Stimulated activated effector memory CD8-positive, alpha-beta T cell treated with anti-CD3 and anti-CD28 coated beads, Interleukin-12 subunit alpha, Interleukin-12 subunit beta, amount 100 ng/mL, for 72 hours (primary cell): ENCODE data around the gene DCDC2C.

Source experiments
- ATAC-seq: fragments of 150-1000 bp; cut with Tn5 transposase; 2 replicates; pipeline ENCODE4 v1.10.0; 2021
- DNase-seq, 2 donors: peaks; one replicate each; pipeline ENCODE4 v3.0.0; 2021 to 2022; ENCODE audit warnings: low spot score in 2 of 2
- H3K27ac Mint-ChIP-seq: one replicate; pipeline ENCODE4 v1.8.0; 2022; ENCODE audit warnings: mild to moderate bottlenecking, mixed read lengths
- H3K36me3 Mint-ChIP-seq: one replicate; pipeline ENCODE4 v1.8.0; 2022; ENCODE audit warnings: mild to moderate bottlenecking, mixed read lengths
- H3K4me1 Mint-ChIP-seq: one replicate; pipeline ENCODE4 v1.8.0; 2022; ENCODE audit warnings: mixed read lengths
- H3K4me3 Mint-ChIP-seq: one replicate; pipeline ENCODE4 v1.8.0; 2022; ENCODE audit warnings: mild to moderate bottlenecking, mixed read lengths
- H3K9me3 Mint-ChIP-seq: one replicate; pipeline ENCODE4 v1.8.0; 2022; ENCODE audit warnings: mixed read lengths

Gene DCDC2C

GRCh38 chr2:3830796-3831195 lies 127.4 kb downstream of the DCDC2C start:
- no peak for DNase-seq
- no peak for ATAC-seq
- H3K9me3 Mint-ChIP-seq = peaks cover 2% of the 10 kb centered on the region
- H3K36me3 Mint-ChIP-seq = no peaks in the 10 kb centered on the region
- H3K27ac Mint-ChIP-seq = no peak overlapping the region
- H3K4me3 Mint-ChIP-seq = no peak overlapping the region
- H3K4me1 Mint-ChIP-seq = no peaks in the 10 kb centered on the region

DNA sequence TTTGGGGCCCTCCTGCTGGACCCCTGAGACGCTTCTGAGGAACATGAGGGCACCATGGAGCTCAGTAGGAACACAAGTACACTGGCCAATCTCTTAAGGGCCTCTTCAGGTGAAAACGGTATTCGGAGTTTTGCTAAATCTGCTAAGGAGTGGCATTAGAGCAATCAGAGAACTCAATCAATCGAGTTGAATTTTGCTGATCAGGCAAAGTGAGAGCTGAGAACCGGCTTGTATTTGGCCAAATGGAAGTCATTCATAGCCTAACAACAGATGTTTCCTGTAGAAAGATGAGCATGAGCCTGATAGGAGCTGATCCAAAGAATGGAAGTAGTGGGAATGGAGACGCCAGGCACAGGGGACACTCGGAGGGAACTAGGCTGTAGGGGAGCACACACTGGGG lies 133.7 kb downstream of the DCDC2C start:
- Mint-ChIP-seq H3K36me3 (no peaks in the 10 kb centered on the region), H3K4me3 (no peak overlapping the region), H3K27ac (no peak overlapping the region), H3K9me3 (peaks cover 11% of the 10 kb centered on the region), H3K4me1 (no peaks in the 10 kb centered on the region)
- DNase-seq = no peak
- ATAC-seq = no peak

DNA sequence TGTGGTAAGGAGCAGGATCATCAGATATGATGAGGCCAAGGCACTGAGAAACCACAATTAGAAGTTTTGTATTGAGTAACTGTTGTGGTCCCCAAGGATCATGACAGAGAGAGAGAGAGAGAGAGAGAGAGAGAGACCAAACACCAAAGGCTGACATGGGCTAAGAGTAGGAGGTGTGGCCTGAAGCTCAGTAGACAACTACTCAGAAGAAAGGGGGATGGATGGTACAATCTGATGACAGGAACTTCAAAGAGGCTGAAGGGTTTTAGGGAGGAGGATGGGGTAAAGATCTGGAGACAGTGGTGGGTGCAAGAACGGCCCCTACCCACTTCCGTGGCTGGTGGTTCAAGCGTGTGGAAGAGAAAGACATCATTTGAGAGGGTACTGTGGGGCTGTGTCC lies 135.0 kb downstream of the DCDC2C start:
- ATAC-seq (no peak), DNase-seq (no peak)
- H3K27ac Mint-ChIP-seq = no peak overlapping the region
- no peaks in the 10 kb centered on the region for H3K4me1 Mint-ChIP-seq
- H3K36me3 Mint-ChIP-seq = no peaks in the 10 kb centered on the region
- peaks cover 13% of the 10 kb centered on the region for H3K9me3 Mint-ChIP-seq
- H3K4me3 Mint-ChIP-seq = no peak overlapping the region

DNA sequence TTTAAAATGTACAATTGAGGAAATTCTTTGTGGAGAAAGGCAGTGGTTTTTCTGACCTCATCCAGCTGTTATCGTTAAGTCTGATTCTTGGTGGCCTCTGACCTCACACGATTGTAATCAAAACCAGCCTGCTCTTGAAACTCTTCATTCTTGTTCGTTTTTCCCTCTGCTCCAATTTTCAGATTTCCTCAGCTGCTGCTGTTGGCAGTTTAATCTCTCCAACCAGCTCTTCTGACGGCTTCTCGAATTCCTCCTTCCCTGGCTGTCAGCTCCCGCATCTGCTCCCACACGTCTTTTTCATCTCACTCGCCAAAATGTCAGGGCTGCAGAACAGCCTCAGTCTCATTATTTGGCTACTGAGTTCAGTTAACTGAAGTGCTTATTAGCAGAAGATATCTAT lies 136.1 kb downstream of the DCDC2C start:
- Mint-ChIP-seq H3K4me3 (no peak overlapping the region), H3K4me1 (no peaks in the 10 kb centered on the region), H3K27ac (no peak overlapping the region), H3K9me3 (peaks cover 13% of the 10 kb centered on the region), H3K36me3 (no peaks in the 10 kb centered on the region)
- DNase-seq (no peak), ATAC-seq (no peak)

GRCh38 chr2:3840611-3841155 lies 137.3 kb downstream of the DCDC2C start:
- Mint-ChIP-seq H3K4me1 (no peaks in the 10 kb centered on the region), H3K27ac (no peak overlapping the region), H3K9me3 (peaks cover 13% of the 10 kb centered on the region), H3K4me3 (no peak overlapping the region), H3K36me3 (no peaks in the 10 kb centered on the region)
- ATAC-seq = no peak
- DNase-seq = no peak

DNA sequence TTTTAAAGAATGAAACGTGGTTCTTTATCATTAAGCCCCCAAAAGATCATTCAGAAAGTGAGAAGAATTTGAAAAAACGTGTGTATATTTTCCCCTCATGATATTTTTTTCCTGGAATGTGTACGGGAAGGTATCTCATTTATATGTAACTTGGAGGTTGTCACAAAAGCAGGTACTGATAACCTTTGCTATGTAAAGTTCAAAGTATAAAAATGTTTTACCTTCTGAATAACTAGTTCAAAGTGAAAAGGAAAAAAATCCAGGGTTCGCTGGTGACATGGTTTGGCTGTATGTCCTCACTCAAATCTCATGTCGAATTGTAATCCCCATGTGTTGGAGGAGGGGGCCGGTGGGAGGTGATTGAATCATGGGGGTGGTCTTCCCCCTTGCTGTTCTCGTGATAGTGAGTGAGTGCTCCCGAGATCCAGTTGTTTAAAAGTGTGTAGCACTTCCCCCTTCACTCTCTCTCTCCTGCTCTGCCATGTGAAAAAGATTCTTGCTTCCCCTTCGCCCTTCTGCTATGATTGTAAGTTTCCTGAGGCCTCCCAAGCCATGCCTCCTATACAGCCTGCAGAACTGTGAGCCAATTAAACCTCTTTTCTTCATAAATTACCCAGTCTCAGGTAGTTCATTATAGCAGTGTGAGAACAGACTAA lies 144.2 kb downstream of the DCDC2C start:
- DNase-seq (no peak), ATAC-seq (no peak)
- no peaks in the 10 kb centered on the region for H3K36me3 Mint-ChIP-seq
- no peaks in the 10 kb centered on the region for H3K4me1 Mint-ChIP-seq
- peaks cover 10% of the 10 kb centered on the region for H3K9me3 Mint-ChIP-seq
- H3K4me3 Mint-ChIP-seq = no peak overlapping the region
- no peak overlapping the region for H3K27ac Mint-ChIP-seq

DNA sequence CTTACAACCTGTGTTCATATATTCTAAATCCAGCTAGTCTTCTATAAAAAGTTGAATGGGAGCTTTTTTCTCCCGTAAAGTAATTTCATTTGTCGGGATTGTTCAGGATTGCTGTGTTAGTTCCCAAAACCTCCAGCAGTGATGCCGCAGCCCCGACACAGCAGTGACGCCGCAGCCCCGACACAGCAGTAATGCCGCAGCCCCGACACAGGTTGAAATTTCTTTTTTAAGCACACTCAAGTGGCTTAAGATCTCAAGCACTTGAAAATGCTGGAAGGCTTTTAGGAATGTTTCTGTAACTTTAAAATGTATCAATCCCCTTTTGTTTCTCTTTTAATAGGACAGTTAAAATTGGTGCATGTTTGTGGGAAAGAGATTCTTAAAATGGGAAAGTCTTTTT lies 145.4 kb downstream of the DCDC2C start:
- H3K4me3 Mint-ChIP-seq = no peak overlapping the region
- DNase-seq (no peak), ATAC-seq (no peak)
- H3K36me3 Mint-ChIP-seq = no peaks in the 10 kb centered on the region
- no peaks in the 10 kb centered on the region for H3K4me1 Mint-ChIP-seq
- no peak overlapping the region for H3K27ac Mint-ChIP-seq
- H3K9me3 Mint-ChIP-seq = peaks cover 10% of the 10 kb centered on the region

DNA sequence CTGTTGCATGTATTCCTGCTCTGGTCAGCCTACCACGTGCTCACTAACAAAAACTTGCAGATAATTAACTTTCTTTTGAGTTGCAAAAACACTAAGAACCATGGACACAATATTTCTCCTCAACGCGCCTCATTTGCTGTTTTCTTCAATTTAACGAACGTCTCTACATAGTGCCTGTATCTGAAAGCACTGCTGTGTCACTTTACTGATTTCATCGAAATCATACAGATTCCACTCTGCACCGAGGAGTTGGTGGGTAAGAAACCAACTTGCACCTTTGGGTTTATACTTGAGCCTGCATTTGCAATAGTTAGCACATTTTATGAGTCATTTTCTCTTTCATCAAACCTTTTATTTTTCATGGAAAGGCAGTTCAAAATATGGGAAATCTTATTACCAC lies 145.8 kb downstream of the DCDC2C start:
- H3K9me3 Mint-ChIP-seq = peaks cover 10% of the 10 kb centered on the region
- ATAC-seq (no peak), DNase-seq (no peak)
- H3K4me1 Mint-ChIP-seq = no peaks in the 10 kb centered on the region
- no peak overlapping the region for H3K27ac Mint-ChIP-seq
- H3K36me3 Mint-ChIP-seq = no peaks in the 10 kb centered on the region
- H3K4me3 Mint-ChIP-seq = no peak overlapping the region

DNA sequence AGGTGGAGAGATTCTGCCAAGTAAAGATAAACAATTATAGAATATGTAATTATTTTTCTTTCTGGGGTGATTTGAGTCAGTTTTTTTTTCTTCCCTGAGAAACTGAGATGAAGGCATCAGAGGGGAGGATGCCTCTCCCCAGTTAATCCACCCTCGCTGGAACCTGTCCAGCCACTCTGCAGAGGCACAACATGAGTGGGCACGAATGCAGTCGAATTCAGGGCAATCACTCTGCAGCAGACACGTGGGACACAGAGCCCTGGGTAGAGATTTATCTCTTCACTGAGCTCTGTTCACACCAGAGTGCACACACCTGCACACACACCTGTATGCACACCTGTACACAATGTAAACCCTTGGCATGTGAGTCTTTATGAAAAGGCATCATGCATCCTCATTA lies 154.2 kb downstream of the DCDC2C start:
- H3K9me3 Mint-ChIP-seq = peaks cover 6% of the 10 kb centered on the region
- no peak overlapping the region for H3K4me3 Mint-ChIP-seq
- no peak for ATAC-seq
- H3K27ac Mint-ChIP-seq = no peak overlapping the region
- no peaks in the 10 kb centered on the region for H3K36me3 Mint-ChIP-seq
- no peak for DNase-seq
- H3K4me1 Mint-ChIP-seq = no peaks in the 10 kb centered on the region

- Mint-ChIP-seq H3K4me3 (no peak overlapping the region), H3K9me3 (no peaks in the 10 kb centered on the region), H3K27ac (no peak overlapping the region), H3K4me1 (no peaks in the 10 kb centered on the region), H3K36me3 (no peaks in the 10 kb centered on the region)
- ATAC-seq (no peak), DNase-seq (no peak)
Observed at GRCh38 chr2:3864943-3865865, 161.8 kb downstream of the DCDC2C start.

DNA sequence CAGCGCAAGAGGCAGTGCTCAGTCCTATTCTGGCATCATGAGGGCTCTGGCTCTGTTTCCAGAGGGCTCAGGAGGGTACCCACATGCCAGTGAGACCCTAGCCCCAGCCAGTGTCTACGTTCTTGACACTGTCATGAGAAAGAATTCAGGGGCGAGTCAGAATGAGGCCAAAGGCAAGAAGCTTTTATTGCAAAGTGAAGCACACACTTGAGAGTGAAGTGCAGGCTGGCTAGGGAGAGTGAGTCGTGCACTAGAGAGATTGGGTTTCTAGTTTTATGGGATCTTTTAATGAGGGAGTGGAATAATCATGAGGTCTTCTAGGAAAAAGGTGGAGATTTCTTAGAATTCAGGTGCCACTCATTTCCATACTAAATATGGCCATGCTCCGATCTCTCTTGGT lies 164.1 kb downstream of the DCDC2C start:
- no peaks in the 10 kb centered on the region for H3K36me3 Mint-ChIP-seq
- H3K27ac Mint-ChIP-seq = no peak overlapping the region
- no peaks in the 10 kb centered on the region for H3K4me1 Mint-ChIP-seq
- DNase-seq (no peak), ATAC-seq (no peak)
- H3K4me3 Mint-ChIP-seq = no peak overlapping the region
- no peaks in the 10 kb centered on the region for H3K9me3 Mint-ChIP-seq

DNA sequence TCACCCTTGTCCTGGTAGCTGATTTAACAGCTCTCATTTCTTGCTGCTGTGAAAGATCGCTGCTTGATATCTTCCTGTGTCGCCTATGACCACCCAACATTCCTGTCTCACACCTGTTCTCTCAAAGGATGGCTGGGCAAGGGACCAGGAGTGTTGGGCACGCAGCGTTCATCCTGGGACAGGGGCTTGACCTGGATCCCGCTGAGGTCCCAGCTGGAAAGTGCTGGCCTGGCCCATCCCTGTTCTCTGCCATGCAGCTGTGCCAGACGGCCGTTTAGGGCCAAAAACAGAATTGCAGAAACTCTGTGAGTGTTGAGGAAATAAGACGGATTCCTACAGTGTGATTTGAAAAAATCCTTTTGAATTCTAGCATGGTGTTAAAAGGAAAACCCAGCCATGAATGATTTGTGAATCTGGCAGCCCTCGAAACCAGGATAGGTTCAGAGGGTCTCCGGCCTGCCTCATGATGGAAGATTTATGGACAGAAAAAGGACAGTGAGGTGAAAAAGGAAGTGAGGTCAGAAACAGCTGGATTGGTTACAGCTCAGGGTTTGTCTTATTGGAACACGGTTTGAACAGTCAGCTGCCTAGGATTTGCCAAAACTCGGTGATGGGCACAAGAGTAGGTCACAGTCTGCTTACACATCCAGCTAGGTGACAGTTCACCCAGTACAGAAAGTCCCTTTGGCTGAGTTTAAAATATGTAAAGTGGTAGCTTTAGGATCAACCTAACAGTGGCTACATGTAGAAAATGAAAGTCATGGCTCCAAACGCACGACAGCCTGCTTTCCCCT lies 164.8 kb downstream of the DCDC2C start:
- H3K4me3 Mint-ChIP-seq = no peak overlapping the region
- ATAC-seq (no peak), DNase-seq (no peak)
- no peak overlapping the region for H3K27ac Mint-ChIP-seq
- H3K9me3 Mint-ChIP-seq = no peaks in the 10 kb centered on the region
- H3K36me3 Mint-ChIP-seq = no peaks in the 10 kb centered on the region
- no peaks in the 10 kb centered on the region for H3K4me1 Mint-ChIP-seq

- H3K27ac Mint-ChIP-seq = no peak overlapping the region
- H3K36me3 Mint-ChIP-seq = no peaks in the 10 kb centered on the region
- no peaks in the 10 kb centered on the region for H3K9me3 Mint-ChIP-seq
- ATAC-seq (no peak), DNase-seq (no peak)
- H3K4me3 Mint-ChIP-seq = no peak overlapping the region
- H3K4me1 Mint-ChIP-seq = no peaks in the 10 kb centered on the region
Observed at GRCh38 chr2:3870222-3870621, 166.8 kb downstream of the DCDC2C start.

- Mint-ChIP-seq H3K4me3 (no peak overlapping the region), H3K4me1 (no peaks in the 10 kb centered on the region), H3K9me3 (no peaks in the 10 kb centered on the region), H3K36me3 (no peaks in the 10 kb centered on the region), H3K27ac (no peak overlapping the region)
- ATAC-seq (no peak), DNase-seq (no peak)
Observed at GRCh38 chr2:3871002-3871401, 167.6 kb downstream of the DCDC2C start.

DNA sequence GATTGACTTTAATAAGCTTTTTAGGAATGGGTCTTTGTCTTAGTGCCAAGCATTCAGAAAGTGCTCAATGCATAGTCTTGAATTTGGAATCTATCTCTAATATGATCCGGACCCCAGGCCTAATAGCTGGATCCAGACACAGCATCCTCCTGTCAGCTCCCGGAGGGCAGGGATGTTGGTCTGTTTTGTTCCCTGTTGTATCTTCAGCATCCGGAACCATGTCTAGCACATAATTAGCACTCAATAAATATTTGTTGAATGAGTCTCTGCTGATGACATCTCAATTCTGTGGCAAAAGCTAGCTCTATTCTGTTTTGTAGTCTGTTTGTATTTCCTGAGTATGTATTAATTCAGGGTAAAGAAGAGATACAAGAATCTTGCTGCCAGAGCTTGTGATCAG lies 169.1 kb downstream of the DCDC2C start:
- no peaks in the 10 kb centered on the region for H3K4me1 Mint-ChIP-seq
- H3K36me3 Mint-ChIP-seq = no peaks in the 10 kb centered on the region
- no peak overlapping the region for H3K4me3 Mint-ChIP-seq
- no peaks in the 10 kb centered on the region for H3K9me3 Mint-ChIP-seq
- H3K27ac Mint-ChIP-seq = no peak overlapping the region
- ATAC-seq = no peak
- no peak for DNase-seq
